Stimulated activated CD8-positive, alpha-beta memory T cell treated with anti-CD3 and anti-CD28 coated beads, Interleukin-12 subunit alpha, Interleukin-12 subunit beta, amount 100 ng/mL, for 4 hours (primary cell): Measurements from ENCODE around the gene CLMN.

Experiments used
- DNase-seq: peaks from one replicate; pipeline ENCODE4 v3.0.0-alpha.2; 2020; ENCODE audit warnings: low read depth

Gene CLMN

GRCh38 chr14:95303552-95303951 lies 16.2 kb downstream of the CLMN start:
- no peak for DNase-seq

DNA sequence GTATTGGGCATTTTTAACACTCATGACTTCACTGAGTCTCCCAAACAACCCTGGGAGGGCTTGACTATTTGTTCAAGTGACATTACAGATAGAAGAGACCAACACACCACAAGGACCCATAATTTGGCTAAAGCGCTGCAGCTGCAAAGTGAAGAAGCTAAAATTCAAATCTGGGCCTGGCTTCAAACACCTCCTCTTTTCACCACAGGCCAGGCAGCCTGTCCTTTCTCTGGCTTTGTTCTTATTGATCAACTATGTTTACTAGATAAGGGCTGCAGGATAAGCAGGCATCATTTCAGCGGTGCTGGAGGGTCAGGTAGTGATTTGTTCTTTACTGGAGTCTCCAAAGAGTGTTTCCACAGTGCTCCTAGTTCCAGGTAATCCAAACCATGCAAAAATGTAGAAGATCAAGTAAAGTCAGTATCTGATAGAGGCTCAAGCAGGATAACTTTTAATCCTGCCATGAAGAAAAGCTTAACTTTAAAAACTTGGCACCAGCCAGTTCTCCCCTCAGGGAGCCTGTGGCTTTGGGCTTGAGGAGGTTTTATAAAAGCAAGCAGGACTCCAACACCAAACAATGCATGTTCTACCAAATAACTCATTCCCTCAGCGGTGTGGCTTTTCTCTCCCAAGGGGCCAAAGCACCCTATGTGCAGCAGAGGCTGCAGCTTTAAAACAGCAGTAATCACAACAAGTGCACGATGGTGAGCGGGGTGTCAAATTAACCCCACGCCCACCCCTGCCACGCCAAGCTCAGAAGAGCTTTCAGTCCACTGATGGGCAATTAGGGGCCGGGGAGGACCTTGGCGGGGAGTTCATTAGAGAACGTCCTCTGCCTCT lies 16.8 kb downstream of the CLMN start:
- no peak for DNase-seq

GRCh38 chr14:95301527-95302187 lies 18.1 kb downstream of the CLMN start:
- no peak for DNase-seq

DNA sequence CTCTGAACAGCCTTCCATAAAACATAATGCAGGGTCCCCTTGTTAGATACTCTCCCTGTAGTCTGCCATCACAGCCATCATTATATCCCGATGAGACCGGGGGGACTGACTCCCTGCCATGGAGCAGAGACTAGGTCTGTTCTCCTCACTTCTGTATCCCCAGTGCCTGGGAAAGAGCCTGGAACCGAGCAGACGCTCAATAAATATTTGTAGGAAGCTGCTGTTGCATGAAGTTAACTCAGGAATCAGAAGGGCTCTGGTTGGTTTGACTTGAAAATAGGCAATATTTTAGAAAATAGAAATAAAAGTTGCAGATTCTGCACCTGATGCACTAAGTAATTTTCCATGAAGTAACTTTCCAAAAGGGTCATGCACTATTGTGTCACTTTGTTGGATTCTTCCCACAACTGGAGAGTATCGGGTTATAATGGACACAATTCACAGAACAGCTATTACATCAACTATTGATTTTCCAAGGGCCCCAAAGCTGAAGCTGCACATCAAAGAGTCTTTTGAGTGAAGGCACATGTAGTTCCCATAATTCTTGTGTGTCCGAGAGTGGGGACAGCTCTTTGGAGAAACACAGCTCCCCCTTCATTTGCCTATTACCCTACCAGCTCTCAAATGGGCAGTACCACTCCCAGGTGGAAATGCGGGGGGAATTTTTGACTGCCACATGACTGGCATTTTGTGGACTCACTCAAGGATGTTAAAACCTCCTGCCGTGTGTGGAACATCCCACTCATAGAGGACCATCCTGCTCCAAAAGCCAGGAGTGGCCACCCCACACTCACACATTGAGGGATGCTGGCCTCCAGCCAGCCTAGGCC lies 18.8 kb downstream of the CLMN start:
- DNase-seq, result no peak

DNA sequence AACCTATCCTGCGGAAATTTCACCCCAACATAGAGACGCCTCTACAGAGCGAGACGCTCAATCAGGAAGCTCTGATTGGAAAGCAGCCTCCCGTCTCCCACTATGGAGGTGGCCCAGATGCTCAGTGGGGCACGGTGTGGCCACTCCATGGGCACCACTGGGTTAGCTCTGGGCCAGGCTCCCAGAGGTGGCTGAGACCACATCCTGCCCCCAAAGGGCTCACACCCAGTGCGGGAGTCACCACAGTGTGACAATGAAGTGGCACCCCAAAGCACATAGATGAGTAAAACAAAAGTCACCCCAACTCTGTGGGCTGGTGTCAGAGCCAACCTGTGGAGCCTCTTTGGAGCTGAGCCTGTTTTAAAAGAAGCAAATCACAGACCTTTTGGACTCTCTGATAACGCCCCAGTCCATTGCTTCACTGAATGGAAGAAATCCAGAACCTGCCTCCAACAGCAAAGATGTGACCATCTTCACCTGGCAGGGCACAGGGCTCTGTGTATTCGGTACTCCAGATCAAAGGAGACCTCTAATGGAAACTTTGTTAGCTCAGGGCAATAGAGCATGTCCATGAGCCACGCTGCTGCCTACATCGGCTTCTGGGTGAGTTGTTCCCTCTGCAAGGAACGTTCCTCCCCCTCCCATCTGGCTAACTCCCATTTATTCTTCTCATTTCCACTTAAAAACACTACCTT lies 19.6 kb downstream of the CLMN start:
- no peak for DNase-seq

DNA sequence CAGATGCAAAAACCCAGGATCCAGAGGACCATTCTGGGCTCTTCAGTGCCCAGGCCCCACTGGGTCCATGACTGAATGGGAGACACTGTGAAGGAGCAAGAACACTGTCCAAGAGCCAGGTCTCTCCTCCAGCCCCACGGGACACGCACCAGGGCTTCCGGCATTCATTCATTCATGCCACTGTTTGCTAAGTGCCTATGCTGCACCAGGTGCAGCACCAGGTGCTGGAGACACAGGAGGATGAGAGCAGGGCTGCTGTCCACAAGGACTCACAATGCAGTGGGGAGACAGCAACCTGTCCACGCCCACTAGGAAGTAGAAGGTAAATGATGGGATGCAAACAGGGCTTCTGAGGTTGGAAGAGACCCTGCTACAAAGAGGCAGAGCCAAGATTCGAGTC lies 20.4 kb downstream of the CLMN start:
- DNase-seq, result no peak

GRCh38 chr14:95297832-95298231 lies 21.9 kb downstream of the CLMN start:
- DNase-seq, result no peak

GRCh38 chr14:95296966-95297365 lies 22.7 kb downstream of the CLMN start:
- DNase-seq, result no peak

DNA sequence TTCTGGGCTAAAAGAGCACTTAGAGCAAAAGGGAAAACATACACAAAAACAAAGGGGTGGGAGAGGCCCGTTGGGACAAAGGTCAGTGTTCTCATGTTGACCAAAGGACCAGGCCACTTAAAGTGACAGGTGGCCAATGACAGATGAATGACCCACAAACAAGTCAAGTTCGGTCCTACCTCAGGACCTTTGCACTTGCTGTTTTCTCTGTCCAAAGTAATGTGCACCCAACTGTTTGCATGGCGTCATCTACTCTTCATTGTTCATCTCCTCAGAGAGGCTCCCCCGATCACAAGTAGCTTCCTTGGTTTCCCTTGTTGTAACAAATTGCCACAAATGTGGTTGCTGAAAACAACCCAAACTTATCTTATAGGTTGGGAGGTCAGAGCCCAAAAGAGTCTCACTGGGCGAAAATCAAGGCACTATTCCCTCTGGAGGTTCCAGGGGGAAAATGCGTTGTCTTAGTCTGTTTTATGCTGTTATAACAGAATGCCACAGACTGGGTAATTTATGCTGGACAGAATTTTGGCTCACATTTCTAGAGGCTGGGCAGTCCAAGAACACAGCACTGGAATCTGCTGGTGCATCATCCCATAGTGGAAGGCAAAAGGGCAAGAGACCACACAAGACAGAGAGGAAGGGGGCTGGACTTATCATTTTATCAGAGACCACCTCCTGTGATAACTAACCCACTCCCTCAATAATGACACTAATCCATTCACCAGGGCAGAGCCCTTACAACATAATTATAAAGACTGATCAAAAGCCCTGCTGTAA lies 23.9 kb downstream of the CLMN start:
- no peak for DNase-seq

- no peak for DNase-seq
Observed at GRCh38 chr14:95294834-95295599, 24.7 kb downstream of the CLMN start.

- no peak for DNase-seq
Observed at GRCh38 chr14:95294320-95294719, 25.4 kb downstream of the CLMN start.

DNA sequence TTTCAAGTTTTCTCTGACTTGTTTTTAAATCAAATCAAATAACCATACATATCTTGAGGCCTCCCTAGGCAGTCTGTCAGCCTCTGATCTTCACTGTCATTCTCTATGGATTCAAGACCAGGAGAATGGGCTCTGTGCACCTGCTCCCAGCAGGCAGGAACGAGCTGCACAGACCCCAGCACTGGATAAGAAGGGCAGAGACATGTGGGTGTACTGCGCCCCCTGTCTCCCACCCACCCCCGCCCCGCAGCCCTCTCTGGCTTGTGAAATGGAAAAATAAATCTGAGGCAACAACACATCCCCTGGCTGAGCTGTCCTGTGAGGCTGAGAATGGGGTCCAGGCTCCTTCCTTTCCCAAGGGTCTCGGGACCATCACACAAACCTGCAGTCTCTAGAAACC lies 26.3 kb downstream of the CLMN start:
- DNase-seq, result no peak

- DNase-seq, result no peak
Observed at GRCh38 chr14:95292660-95293425, 26.9 kb downstream of the CLMN start.

- no peak for DNase-seq
Observed at GRCh38 chr14:95291859-95292542, 27.7 kb downstream of the CLMN start.

- DNase-seq, result no peak
Observed at GRCh38 chr14:95290871-95291431, 28.8 kb downstream of the CLMN start.

DNA sequence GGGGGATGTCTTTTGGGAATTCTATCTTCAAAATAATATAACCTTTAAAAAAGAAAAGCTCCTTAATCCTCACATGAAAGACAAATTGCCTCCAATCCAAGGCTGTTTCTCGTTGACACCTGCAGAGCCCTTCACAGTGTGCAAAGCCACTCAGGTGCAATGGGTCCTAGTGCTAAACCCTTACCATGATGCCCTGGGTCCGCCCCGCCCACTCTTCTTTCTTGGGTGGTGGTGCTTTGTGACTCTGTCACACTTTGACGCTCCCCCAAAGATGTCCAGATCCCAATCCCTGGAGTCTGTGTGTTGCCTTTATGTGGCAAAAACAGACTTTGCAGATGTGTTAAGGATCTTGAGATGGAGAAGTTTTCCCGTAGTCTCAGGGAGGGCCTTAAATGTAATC lies 29.7 kb downstream of the CLMN start:
- DNase-seq, result no peak

GRCh38 chr14:95289323-95290010 lies 30.2 kb downstream of the CLMN start:
- no peak for DNase-seq

DNA sequence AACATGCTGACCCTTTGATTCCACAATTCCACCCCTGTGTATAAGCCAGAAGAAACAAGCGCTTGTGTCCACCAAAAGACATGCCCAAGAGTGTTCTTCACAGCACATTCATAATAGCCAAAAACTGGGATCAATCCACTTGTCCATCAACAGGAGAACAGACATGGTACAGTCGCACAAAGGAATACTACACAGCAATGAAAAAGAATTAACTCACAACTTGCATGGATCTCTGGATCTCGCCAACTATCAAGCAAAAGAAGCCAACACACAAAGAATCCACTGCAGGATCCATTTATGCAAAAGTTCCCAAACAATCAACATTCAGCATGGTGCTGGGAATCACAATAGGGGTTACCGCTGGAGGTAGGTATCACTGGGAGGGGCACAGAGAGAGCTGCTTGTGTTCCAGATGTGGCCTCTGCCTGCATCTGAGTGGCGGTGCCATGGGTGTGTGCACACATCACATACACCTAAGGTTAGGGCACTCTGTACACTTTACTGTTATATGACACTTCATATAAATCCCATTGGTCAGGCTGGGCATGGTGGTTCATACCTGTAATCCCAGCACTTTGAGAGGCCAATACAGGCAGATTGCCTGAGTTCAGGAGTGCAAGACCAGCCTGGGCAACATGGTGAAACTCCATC lies 30.9 kb downstream of the CLMN start:
- no peak for DNase-seq
